Tibial nerve (tissue), 4 donors: ENCODE results near the gene FOXRED2. TPM values are rescaled to one million over a fixed set of nuclear protein-coding genes. Genes with fewer than 3 reads are reported as not detected.
"Not testable (repeated sequence)": the region's sequence is repeated elsewhere in the genome, so short reads cannot be mapped to it uniquely, and the experiment has no call there.

Experiments
- DNase-seq, 2 donors: peaks; one replicate each; pipeline ENCODE4 v3.0.0-alpha.2; 2019; ENCODE audit warnings: low spot score in 2 of 2
- H3K27ac ChIP-seq, 4 donors: fragments of 200-600 bp; sonication (generic) in 3 of 4; one replicate each; pipeline ENCODE4 v1.5.1; 2017 to 2019; ENCODE audit warnings: mild to moderate bottlenecking in 1 of 4
- H3K27me3 ChIP-seq, 2 donors: fragments of 200-600 bp; sonication (generic) in 1 of 2; one replicate each; pipeline versions ENCODE4 v1.5.1 to v1.6.0; 2017 to 2019
- H3K36me3 ChIP-seq, 3 donors: fragments of 200-600 bp; sonication (generic); one replicate each; pipeline ENCODE4 v1.5.1; 2018 to 2019
- H3K4me1 ChIP-seq, 4 donors: fragments of 200-600 bp; sonication (generic) in 3 of 4; one replicate each; pipeline ENCODE4 v1.5.1; 2017 to 2019
- H3K4me3 ChIP-seq, 4 donors: fragments of 200-600 bp; sonication (generic) in 3 of 4; one replicate each; pipeline ENCODE4 v1.5.1; 2017 to 2019; ENCODE audit warnings: mild to moderate bottlenecking in 1 of 4, moderate library complexity in 1 of 4
- H3K9me3 ChIP-seq, 4 donors: fragments of 200-600 bp; sonication (generic) in 3 of 4; one replicate each; pipeline ENCODE4 v1.5.1; 2017 to 2019
- EP300 ChIP-seq, 2 donors: sonication (generic); formaldehyde crosslinking; IDR thresholded peaks; one replicate each; pipeline ENCODE4 v1.6.1; 2017; ENCODE audit warnings: antibody characterized with exemption in 2 of 2, mild to moderate bottlenecking in 1 of 2
- POLR2A ChIP-seq, 2 donors: fragments of 450-650 bp; IDR thresholded peaks; one replicate each; pipeline ENCODE4 v1.6.1; 2017; ENCODE audit warnings: antibody characterized with exemption in 2 of 2, mild to moderate bottlenecking in 2 of 2, moderate library complexity in 2 of 2
- WGBS, 2 donors: methylation state at CpG; one replicate each; pipeline ENCODE4 v1.1.5; 2018; 5-methylcytosine and 5-hydroxymethylcytosine counted together
- total RNA-seq, 4 donors: library from RNA; depleted of rRNA; stranded (reverse); fragments of >200 nt; gene quantifications; one replicate each; pipeline ENCODE4 v1.1.0, GENCODE V29; 2016
- TF ChIP-seq, protein P1 (sequence below), 5 experiments: fragments of 200-600 bp in 3 of 5; fragments of 450-650 bp in 2 of 5; sonication (generic) in 3 of 5; IDR thresholded peaks; one replicate each; pipeline ENCODE4 v1.5.1; 2016 to 2019; ENCODE audit warnings: antibody characterized with exemption in 5 of 5, mild to moderate bottlenecking in 3 of 5, moderate library complexity in 2 of 5

The FOXRED2 gene
- total RNA-seq, 4 donors from 2014 or later = 3.1 to 13.7 (median 13.1) TPM

DNA sequence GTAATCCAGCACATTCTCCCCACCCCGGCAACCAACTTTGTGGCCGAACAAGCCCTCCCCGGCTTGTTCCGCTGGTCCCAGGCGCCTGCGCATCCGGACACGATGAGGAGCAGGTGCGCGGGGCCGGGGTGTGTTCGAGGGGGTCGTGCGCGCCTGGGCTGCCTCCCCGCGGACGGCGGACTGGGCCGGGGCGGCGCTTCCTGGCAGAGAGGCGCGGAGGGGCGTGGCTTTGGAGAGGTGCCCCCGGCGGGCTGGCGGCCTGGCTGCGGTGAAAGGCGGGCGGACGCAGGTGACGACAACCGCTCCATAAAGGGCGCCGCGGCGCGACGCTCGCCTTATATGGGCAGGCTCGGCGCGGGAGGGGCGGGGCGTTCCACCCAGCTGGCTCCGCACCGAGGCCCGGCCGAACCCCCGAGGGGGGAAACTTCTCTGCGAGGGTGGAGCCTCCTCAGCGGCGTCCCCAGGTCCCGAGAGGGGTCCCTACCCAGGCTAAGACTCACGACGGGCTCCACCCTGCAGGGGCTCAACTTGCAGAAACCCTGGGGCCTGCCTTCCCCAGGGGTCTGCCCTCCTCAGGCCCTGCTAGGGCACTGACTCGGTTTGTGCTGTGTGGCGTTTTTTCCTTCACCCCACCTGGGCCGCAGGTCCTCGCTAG is 51.8 kb downstream of the FOXRED2 start:
- no peaks in the 10 kb centered on the region for H3K36me3 ChIP-seq
- H3K4me1 ChIP-seq = peaks cover 0 to 47% (median 18%) of the 10 kb centered on the region in 4 donors
- peak; percentile 78 to 79 for DNase-seq
- peak overlapping the region; percentile 36 to 55 (median 52) for H3K4me3 ChIP-seq
- H3K9me3 ChIP-seq = no peaks in the 10 kb centered on the region
- TF ChIP-seq POLR2A (IDR thresholded peaks at IDR 0.05) (peak in 1 of 2 donors; percentile 66), EP300 (IDR thresholded peaks at IDR 0.05) (peak in 1 of 2 donors; percentile 82)
- TF ChIP-seq, protein P1, sequence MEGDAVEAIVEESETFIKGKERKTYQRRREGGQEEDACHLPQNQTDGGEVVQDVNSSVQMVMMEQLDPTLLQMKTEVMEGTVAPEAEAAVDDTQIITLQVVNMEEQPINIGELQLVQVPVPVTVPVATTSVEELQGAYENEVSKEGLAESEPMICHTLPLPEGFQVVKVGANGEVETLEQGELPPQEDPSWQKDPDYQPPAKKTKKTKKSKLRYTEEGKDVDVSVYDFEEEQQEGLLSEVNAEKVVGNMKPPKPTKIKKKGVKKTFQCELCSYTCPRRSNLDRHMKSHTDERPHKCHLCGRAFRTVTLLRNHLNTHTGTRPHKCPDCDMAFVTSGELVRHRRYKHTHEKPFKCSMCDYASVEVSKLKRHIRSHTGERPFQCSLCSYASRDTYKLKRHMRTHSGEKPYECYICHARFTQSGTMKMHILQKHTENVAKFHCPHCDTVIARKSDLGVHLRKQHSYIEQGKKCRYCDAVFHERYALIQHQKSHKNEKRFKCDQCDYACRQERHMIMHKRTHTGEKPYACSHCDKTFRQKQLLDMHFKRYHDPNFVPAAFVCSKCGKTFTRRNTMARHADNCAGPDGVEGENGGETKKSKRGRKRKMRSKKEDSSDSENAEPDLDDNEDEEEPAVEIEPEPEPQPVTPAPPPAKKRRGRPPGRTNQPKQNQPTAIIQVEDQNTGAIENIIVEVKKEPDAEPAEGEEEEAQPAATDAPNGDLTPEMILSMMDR (IDR thresholded peaks at IDR 0.05) = peak in 1 of 5 experiments; percentile 11
- WGBS, 2 donors = 2% methylated on average over 33 to 56 of the region's 61 CpGs
- peak overlapping the region; percentile 71 to 92 (median 78) for H3K27ac ChIP-seq
- H3K27me3 ChIP-seq = no peaks in the 10 kb centered on the region

- H3K27me3 ChIP-seq = no peaks in the 10 kb centered on the region
- no peaks in the 10 kb centered on the region for H3K36me3 ChIP-seq
- WGBS, 2 donors = 94% methylated on average over 16 of the region's 16 CpGs
- H3K4me3 ChIP-seq = no peak overlapping the region
- TF ChIP-seq, protein P1 (IDR thresholded peaks at IDR 0.05) = no peak
- H3K9me3 ChIP-seq = no peaks in the 10 kb centered on the region
- no peak for DNase-seq
- peak overlapping the region in 3 of 4 donors; percentile 72 to 92 (median 84) for H3K27ac ChIP-seq
- H3K4me1 ChIP-seq = peaks cover 0 to 47% (median 18%) of the 10 kb centered on the region in 4 donors
Observed at GRCh38 chr22:36453855-36454378, 52.9 kb downstream of the FOXRED2 start.

DNA sequence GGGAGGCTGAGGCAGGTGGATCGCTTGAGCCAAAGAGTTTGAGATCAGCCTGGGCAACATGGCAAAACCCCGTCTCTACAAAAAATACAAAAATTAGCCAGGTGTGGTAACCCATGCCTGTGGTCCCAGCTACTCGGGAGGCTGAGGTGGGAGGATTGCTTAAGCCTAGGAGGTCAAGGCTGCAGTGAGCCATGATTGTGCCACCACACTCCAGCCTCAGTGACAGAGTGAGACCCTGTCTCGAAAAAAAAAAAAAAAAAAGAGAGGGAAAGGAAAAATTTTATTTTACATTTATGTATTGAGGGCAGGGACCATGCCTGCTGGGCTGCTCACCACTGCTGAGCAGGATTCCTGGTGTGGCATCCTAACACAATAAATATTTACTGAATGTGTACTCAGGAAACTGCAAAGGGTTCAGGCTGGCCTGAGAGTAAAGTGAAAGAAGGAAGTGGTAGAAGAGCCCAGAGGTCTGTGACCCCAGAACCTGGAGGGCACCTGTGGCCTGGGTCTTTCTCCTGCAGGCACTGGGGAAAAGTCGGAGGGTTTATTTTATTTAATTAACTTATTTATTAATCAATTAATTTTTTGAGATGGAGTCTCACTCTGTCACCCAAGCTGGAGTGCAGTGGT is 53.7 kb downstream of the FOXRED2 start:
- peak overlapping the region in 3 of 4 donors; percentile 13 to 92 (median 84) for H3K27ac ChIP-seq
- DNase-seq, H3K36me3 ChIP-seq, H3K27me3 ChIP-seq, H3K9me3 ChIP-seq, H3K4me3 ChIP-seq: not testable (repeated sequence)
- 81% methylated on average over 5 of the region's 5 CpGs for WGBS, 2 donors
- H3K4me1 ChIP-seq = peaks cover 0 to 42% (median 18%) of the 10 kb centered on the region in 4 donors

DNA sequence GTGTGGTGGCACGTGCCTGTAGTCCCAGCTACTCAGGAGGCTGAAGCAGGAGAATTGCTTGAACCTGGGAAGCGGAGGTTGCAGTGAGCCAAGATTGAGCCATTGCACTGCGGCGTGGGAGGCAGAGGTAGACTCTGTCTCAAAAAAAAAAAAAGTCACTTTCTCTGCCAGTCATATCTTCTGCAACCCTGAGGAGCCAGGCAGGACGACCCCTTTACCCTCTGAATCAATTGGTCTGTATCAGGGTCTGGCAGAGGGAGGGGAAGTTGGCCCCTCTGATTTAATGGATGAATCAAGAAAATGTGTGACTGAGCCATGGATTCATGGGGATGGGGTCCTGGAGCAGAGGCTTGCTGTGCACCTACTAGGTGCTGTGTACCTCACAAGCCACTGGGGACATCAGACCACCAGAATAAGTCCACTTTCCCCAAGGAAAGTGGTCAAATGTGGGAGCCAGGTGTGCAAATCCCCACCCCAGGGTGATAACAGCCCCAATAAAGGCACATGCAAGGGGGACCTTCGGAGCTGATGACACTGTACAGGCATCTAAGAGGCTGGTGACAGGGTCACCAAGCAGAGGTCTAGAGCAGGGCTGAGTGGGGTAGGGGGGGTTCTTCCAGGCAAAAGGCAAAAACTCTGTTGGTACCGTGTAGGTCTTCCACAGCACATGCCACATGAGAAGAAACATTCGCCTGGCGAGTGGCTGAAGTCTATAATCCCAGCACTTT is 54.4 kb downstream of the FOXRED2 start:
- peaks cover 0 to 35% (median 18%) of the 10 kb centered on the region in 4 donors for H3K4me1 ChIP-seq
- TF ChIP-seq POLR2A (IDR thresholded peaks at IDR 0.05) (no peak), EP300 (IDR thresholded peaks at IDR 0.05) (no peak)
- TF ChIP-seq, protein P1 (IDR thresholded peaks at IDR 0.05) = no peak
- H3K27me3 ChIP-seq = no peaks in the 10 kb centered on the region
- WGBS, 2 donors = 84 to 87% methylated on average over 9 of the region's 9 CpGs
- H3K9me3 ChIP-seq = no peaks in the 10 kb centered on the region
- no peak for DNase-seq
- no peaks in the 10 kb centered on the region for H3K36me3 ChIP-seq
- H3K27ac ChIP-seq = peak overlapping the region in 3 of 4 donors; percentile 59 to 92 (median 66)
- no peak overlapping the region for H3K4me3 ChIP-seq

DNA sequence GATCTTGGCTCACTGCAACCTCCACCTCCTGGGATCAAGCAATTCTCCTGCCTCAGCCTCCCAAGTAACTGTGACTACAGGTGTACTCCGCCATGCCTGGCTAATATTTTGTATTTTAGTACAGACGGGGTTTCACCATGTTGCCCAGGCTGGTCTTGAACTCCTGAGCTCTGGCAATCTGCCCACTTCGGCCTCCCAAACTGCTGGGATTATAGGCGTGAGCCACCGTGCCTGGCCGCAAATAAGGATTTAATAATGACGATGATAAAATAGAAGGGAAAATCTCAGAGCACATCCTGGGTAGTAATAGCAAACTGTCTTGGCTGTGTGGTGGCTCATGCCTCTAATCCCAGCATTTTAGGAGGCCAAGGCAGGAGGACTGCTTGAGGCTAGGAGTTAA is 55.9 kb downstream of the FOXRED2 start:
- Histone ChIP-seq H3K27ac (peak overlapping the region in 3 of 4 donors; percentile 59 to 92 (median 66)), H3K4me1 (peaks cover 0 to 35% (median 18%) of the 10 kb centered on the region in 4 donors)
- H3K27me3 ChIP-seq, DNase-seq, H3K9me3 ChIP-seq, H3K4me3 ChIP-seq, H3K36me3 ChIP-seq: not testable (repeated sequence)
- WGBS, 2 donors = 91 to 96% methylated on average over 7 of the region's 7 CpGs
